PC-3 (cell line): Measurements from ENCODE around the gene TMEM167A. TPM values are rescaled to one million over a fixed set of nuclear protein-coding genes. Genes with fewer than 3 reads are reported as not detected.

Source experiments
- ATAC-seq: fragments of 200-7000 bp; cut with Tn5 transposase; 2 replicates; pipeline ENCODE4 v1.9.1; 2020; ENCODE audit warnings: mild to moderate bottlenecking, moderate library complexity
- BruUV-seq: library from RNA; stranded (reverse); fragments of 400-500 nt; replicated peaks from 2 replicates; lab custom pipeline; 2021; lab: Mats Ljungman, UMichigan
- CTCF ChIA-PET: fragments of 300-600 bp; sonication (Branson Sonifier 250); formaldehyde crosslinking; loops from one replicate; lab custom pipeline; 2022; ENCODE audit warnings: antibody characterized with exemption; lab: Charles Lee
- POLR2A ChIA-PET: fragments of 300-600 bp; sonication (Branson Sonifier 250); formaldehyde crosslinking; loops from one replicate; lab custom pipeline; 2022; ENCODE audit warnings: antibody characterized with exemption; ENCODE audit not compliant: unreplicated experiment; lab: Charles Lee
- DNase-seq: peaks from one replicate; pipeline ENCODE4 v3.0.0-alpha.2; 2015
- H2AFZ ChIP-seq: fragments of 300-600 bp; sonication (generic); 2 replicates; pipeline ENCODE4 v1.6.0; 2016; ENCODE audit warnings: antibody characterized with exemption, low read length
- H3F3A ChIP-seq: fragments of 300-600 bp; sonication (generic); one replicate; pipeline ENCODE4 v1.6.0; 2017; ENCODE audit warnings: antibody characterized with exemption, low read length, control low read depth, mild to moderate bottlenecking; ENCODE audit not compliant: unreplicated experiment
- H3K27ac ChIP-seq: fragments of 300-600 bp; sonication (generic); 2 replicates; pipeline ENCODE4 v1.5.1; 2016; ENCODE audit warnings: mild to moderate bottlenecking, low read length
- H3K27me3 ChIP-seq: fragments of 300-600 bp; sonication (generic); 2 replicates; pipeline ENCODE4 v1.6.1; 2016; ENCODE audit warnings: low read length, mixed read lengths
- H3K36me3 ChIP-seq: fragments of 300-600 bp; sonication (generic); 2 replicates; pipeline ENCODE4 v1.6.1; 2016; ENCODE audit warnings: low read depth, mixed run types, low read length, mixed read lengths
- H3K4me1 ChIP-seq: fragments of 300-600 bp; sonication (generic); 2 replicates; pipeline ENCODE4 v1.5.1; 2016; ENCODE audit warnings: low read length; ENCODE audit not compliant: insufficient read depth
- H3K4me2 ChIP-seq: fragments of 300-600 bp; sonication (generic); 2 replicates; pipeline ENCODE4 v1.6.0; 2016; ENCODE audit warnings: low read length
- H3K4me3 ChIP-seq: fragments of 300-600 bp; sonication (generic); 2 replicates; pipeline ENCODE4 v1.5.1; 2016; ENCODE audit warnings: mild to moderate bottlenecking, low read length, mixed read lengths
- H3K79me2 ChIP-seq: fragments of 300-600 bp; sonication (generic); 2 replicates; pipeline ENCODE4 v1.6.1; 2017; ENCODE audit warnings: low read length, mixed read lengths
- H3K9ac ChIP-seq: fragments of 300-600 bp; sonication (generic); 2 replicates; pipeline ENCODE4 v1.6.0; 2016; ENCODE audit warnings: mild to moderate bottlenecking, low read length
- H3K9me2 ChIP-seq: fragments of 300-600 bp; sonication (generic); replicated peaks from 2 replicates; pipeline ENCODE4 v1.6.1; 2016; ENCODE audit warnings: mixed run types, low read length, mixed read lengths
- H3K9me3 ChIP-seq: fragments of 300-600 bp; sonication (generic); 2 replicates; pipeline ENCODE4 v1.6.1; 2016; ENCODE audit warnings: low read length, mixed read lengths
- H4K20me1 ChIP-seq: fragments of 300-600 bp; sonication (generic); 2 replicates; pipeline ENCODE4 v1.6.1; 2016; ENCODE audit warnings: low read length, mixed read lengths
- CTCF ChIP-seq: fragments of 300-600 bp; sonication (generic); conservative IDR thresholded peaks from 2 replicates; pipeline ENCODE4 v1.5.1; 2017; ENCODE audit warnings: antibody characterized with exemption, low read depth, mild to moderate bottlenecking, low read length
- EZH2 ChIP-seq: fragments of 300-600 bp; sonication (generic); IDR thresholded peaks from one replicate; pipeline ENCODE4 v1.6.1; 2017; ENCODE audit warnings: antibody characterized with exemption, mild to moderate bottlenecking, low read length; ENCODE audit not compliant: unreplicated experiment
- EZH2phosphoT487 ChIP-seq: fragments of 300-600 bp; sonication (generic); IDR thresholded peaks from 2 replicates; pipeline ENCODE4 v1.6.1; 2018; ENCODE audit warnings: mild to moderate bottlenecking, antibody characterized with exemption, low read length, borderline replicate concordance
- intact Hi-C: fragments of 100-400 bp; cut with micrococcal nuclease; formaldehyde crosslinking; loops from 2 replicates; pipeline ENCODE4 v1.9.0; 2023
- total RNA-seq: library from RNA; depleted of rRNA; stranded (reverse); fragments of >200 nt; gene quantifications from 2 replicates; pipeline ENCODE4 v1.2.3, GENCODE V29; 2014

Gene TMEM167A
- total RNA-seq, 1 experiment from 2014 or later: 35.7 TPM

GRCh38 chr5:83042507-83042906 is 34.7 kb downstream of the TMEM167A start:
- Histone ChIP-seq H3K9me2 (no peaks in the 10 kb centered on the region), H2AFZ (no peak overlapping the region), H3K9ac (no peak overlapping the region), H3K4me3 (no peak overlapping the region), H3K4me1 (no peaks in the 10 kb centered on the region), H3K36me3 (no peaks in the 10 kb centered on the region), H3F3A (no peaks in the 10 kb centered on the region), H3K9me3 (no peaks in the 10 kb centered on the region), H4K20me1 (no peaks in the 10 kb centered on the region), H3K27me3 (no peaks in the 10 kb centered on the region), H3K4me2 (no peak overlapping the region), H3K27ac (no peak overlapping the region), H3K79me2 (no peaks in the 10 kb centered on the region)
- ATAC-seq: no peak
- intact Hi-C loops: no loop called here
- BruUV-seq: no TSS peak
- POLR2A ChIA-PET: no interaction called here
- TF ChIP-seq EZH2 (no peak), EZH2phosphoT487 (no peak), CTCF (no peak)
- CTCF ChIA-PET: no interaction called here
- no peak for DNase-seq

- no peak overlapping the region for H3K9ac ChIP-seq
- BruUV-seq: no TSS peak
- no peaks in the 10 kb centered on the region for H3K36me3 ChIP-seq
- H3K9me2 ChIP-seq: no peaks in the 10 kb centered on the region
- POLR2A ChIA-PET: no interaction called here
- no peak overlapping the region for H3K4me2 ChIP-seq
- ATAC-seq (no peak), DNase-seq (no peak)
- no peaks in the 10 kb centered on the region for H3K9me3 ChIP-seq
- no peak overlapping the region for H3K27ac ChIP-seq
- H3F3A ChIP-seq: no peaks in the 10 kb centered on the region
- no peaks in the 10 kb centered on the region for H3K4me1 ChIP-seq
- CTCF ChIA-PET: no interaction called here
- H3K27me3 ChIP-seq: no peaks in the 10 kb centered on the region
- H3K4me3 ChIP-seq: no peak overlapping the region
- intact Hi-C loops: no loop called here
- no peak for TF ChIP-seq CTCF
- TF ChIP-seq EZH2phosphoT487: no peak
- TF ChIP-seq EZH2: no peak
- no peaks in the 10 kb centered on the region for H3K79me2 ChIP-seq
- no peak overlapping the region for H2AFZ ChIP-seq
- H4K20me1 ChIP-seq: no peaks in the 10 kb centered on the region
Measured at GRCh38 chr5:83038924-83039323, 38.3 kb downstream of the TMEM167A start.

DNA sequence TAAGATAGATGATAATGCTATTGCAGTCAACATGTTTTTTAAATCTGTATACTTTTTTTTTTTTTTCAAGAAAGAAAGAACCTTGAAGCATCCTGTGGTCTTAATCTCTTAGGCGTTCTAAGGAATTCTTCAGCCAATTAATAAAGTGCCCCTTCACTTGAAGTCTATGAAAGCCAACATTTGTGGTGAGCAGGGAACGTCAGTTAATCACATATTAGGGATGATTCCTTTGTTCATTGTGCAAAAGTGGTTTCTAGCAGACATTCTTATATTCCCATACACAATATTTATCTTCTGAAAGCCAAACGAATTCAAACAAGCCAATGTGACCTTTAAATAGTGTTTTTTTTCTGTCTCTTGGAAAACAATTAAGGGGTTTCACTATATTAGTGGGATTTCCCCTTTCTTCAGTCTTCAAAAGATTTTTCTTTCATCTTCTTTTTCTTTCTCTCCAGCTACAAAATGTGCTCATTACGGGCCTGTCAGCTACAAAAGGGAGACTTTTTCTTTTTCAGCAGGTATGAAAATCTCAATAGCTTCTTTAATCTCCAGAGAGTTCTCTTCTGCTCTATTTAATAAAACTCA is 40.1 kb downstream of the TMEM167A start:
- ChIA-PET POLR2A (interaction anchor here (0.7 kb wide), 1 partner anchor 13 kb away, joined by 5 read pairs; no protein-coding TSS in a partner anchor), CTCF (no interaction called here)
- H3K4me3 ChIP-seq: no peak overlapping the region
- DNase-seq (no peak), ATAC-seq (no peak)
- no peak overlapping the region for H3K4me2 ChIP-seq
- no peak overlapping the region for H3K9ac ChIP-seq
- H4K20me1 ChIP-seq: no peaks in the 10 kb centered on the region
- H3K36me3 ChIP-seq: no peaks in the 10 kb centered on the region
- no TSS peak for BruUV-seq
- no peak overlapping the region for H3K27ac ChIP-seq
- H3F3A ChIP-seq: no peaks in the 10 kb centered on the region
- no peak overlapping the region for H2AFZ ChIP-seq
- no peaks in the 10 kb centered on the region for H3K9me3 ChIP-seq
- intact Hi-C loops: no loop called here
- H3K79me2 ChIP-seq: no peaks in the 10 kb centered on the region
- H3K27me3 ChIP-seq: no peaks in the 10 kb centered on the region
- H3K4me1 ChIP-seq: no peaks in the 10 kb centered on the region
- H3K9me2 ChIP-seq: no peaks in the 10 kb centered on the region
- TF ChIP-seq EZH2phosphoT487 (no peak), EZH2 (no peak), CTCF (no peak)
